Glutamatergic neuron (in vitro differentiated cells): Measurements from ENCODE around the gene GTF3C6. TPM values are rescaled to one million over a fixed set of nuclear protein-coding genes. Genes with fewer than 3 reads are reported as not detected.

ENCODE experiments used
- DNase-seq: peaks from one replicate; pipeline ENCODE4 v3.0.0; 2022
- H3K27ac Mint-ChIP-seq: one replicate; pipeline ENCODE4 v1.8.0; 2020; ENCODE audit warnings: mild to moderate bottlenecking, mixed read lengths, inconsistent platforms; ENCODE audit not compliant: unreplicated experiment
- H3K27me3 Mint-ChIP-seq: one replicate; pipeline ENCODE4 v1.8.0; 2020; ENCODE audit warnings: mild to moderate bottlenecking, moderate library complexity, mixed read lengths, inconsistent platforms; ENCODE audit not compliant: unreplicated experiment
- H3K36me3 Mint-ChIP-seq: one replicate; pipeline ENCODE4 v1.8.0; 2020; ENCODE audit warnings: mild to moderate bottlenecking, mixed read lengths, inconsistent platforms; ENCODE audit not compliant: unreplicated experiment
- H3K4me1 Mint-ChIP-seq: one replicate; pipeline ENCODE4 v1.8.0; 2020; ENCODE audit warnings: mild to moderate bottlenecking, low read depth, mixed read lengths, inconsistent platforms; ENCODE audit not compliant: unreplicated experiment
- H3K4me3 Mint-ChIP-seq: one replicate; pipeline ENCODE4 v1.8.0; 2020; ENCODE audit warnings: mild to moderate bottlenecking, mixed read lengths, inconsistent platforms; ENCODE audit not compliant: unreplicated experiment
- H3K9me3 Mint-ChIP-seq: one replicate; pipeline ENCODE4 v1.8.0; 2020; ENCODE audit warnings: mild to moderate bottlenecking, moderate library complexity, mixed read lengths, inconsistent platforms; ENCODE audit not compliant: unreplicated experiment
- CTCF ChIP-seq: fragments of 200-600 bp; sonication (generic); IDR thresholded peaks from one replicate; pipeline ENCODE4 v1.5.0; 2021; ENCODE audit not compliant: partially characterized antibody, unreplicated experiment
- total RNA-seq: library from RNA; stranded (reverse); fragmentation: NEBNext Ultra II Directional; extraction: Animal tissue kit (Norgen Biotek cat#: 25700); gene quantifications from one replicate; pipeline ENCODE4 v1.2.1, GENCODE V29; 2021; ENCODE audit not compliant: unreplicated experiment

GTF3C6 gene
- total RNA-seq, 1 donor from 2014 or later = 56.1 TPM

GRCh38 chr6:110938171-110938570 is 20.3 kb upstream of the GTF3C6 start:
- H3K36me3 Mint-ChIP-seq = no peaks in the 10 kb centered on the region
- no peaks in the 10 kb centered on the region for H3K27me3 Mint-ChIP-seq
- no peak overlapping the region for H3K4me3 Mint-ChIP-seq
- DNase-seq = no peak
- TF ChIP-seq CTCF = no peak
- H3K4me1 Mint-ChIP-seq = no peaks in the 10 kb centered on the region
- no peak overlapping the region for H3K27ac Mint-ChIP-seq
- peaks cover 4% of the 10 kb centered on the region for H3K9me3 Mint-ChIP-seq

- Mint-ChIP-seq H3K4me1 (no peaks in the 10 kb centered on the region), H3K4me3 (no peak overlapping the region), H3K36me3 (no peaks in the 10 kb centered on the region), H3K27me3 (no peaks in the 10 kb centered on the region), H3K27ac (no peak overlapping the region), H3K9me3 (peaks cover 4% of the 10 kb centered on the region)
- no peak for DNase-seq
- TF ChIP-seq CTCF = no peak
Measured at GRCh38 chr6:110939429-110940200, 18.9 kb upstream of the GTF3C6 start.

- Mint-ChIP-seq H3K27ac (no peak overlapping the region), H3K9me3 (peaks cover 4% of the 10 kb centered on the region), H3K27me3 (no peaks in the 10 kb centered on the region), H3K4me1 (no peaks in the 10 kb centered on the region), H3K36me3 (no peaks in the 10 kb centered on the region), H3K4me3 (no peak overlapping the region)
- no peak for TF ChIP-seq CTCF
- no peak for DNase-seq
Measured at GRCh38 chr6:110944681-110945151, 13.8 kb upstream of the GTF3C6 start.

DNA sequence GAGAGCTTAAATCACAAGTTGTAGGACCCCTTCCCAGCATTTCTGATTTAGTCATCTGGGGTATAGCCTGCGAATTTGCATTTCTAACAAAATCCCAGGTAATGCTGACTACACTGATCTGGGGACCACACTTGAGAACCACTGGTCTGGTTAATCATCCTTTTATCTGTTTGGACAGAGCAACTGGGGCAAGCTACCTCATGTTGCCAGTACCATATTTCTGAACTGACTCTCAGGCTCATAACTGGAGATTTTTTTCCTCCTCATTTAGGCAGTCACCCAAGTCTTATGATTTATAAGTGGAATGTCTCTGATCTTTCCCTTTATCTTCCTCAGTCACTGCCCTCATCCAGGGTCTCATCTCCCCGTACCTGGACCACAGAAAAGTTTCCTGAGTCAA is 12.0 kb upstream of the GTF3C6 start:
- Mint-ChIP-seq H3K9me3 (no peaks in the 10 kb centered on the region), H3K4me3 (no peak overlapping the region), H3K27ac (no peak overlapping the region), H3K36me3 (no peaks in the 10 kb centered on the region), H3K4me1 (no peaks in the 10 kb centered on the region), H3K27me3 (no peaks in the 10 kb centered on the region)
- no peak for TF ChIP-seq CTCF
- no peak for DNase-seq

GRCh38 chr6:110949679-110950285 is 8.7 kb upstream of the GTF3C6 start:
- H3K9me3 Mint-ChIP-seq = no peaks in the 10 kb centered on the region
- DNase-seq = no peak
- H3K4me3 Mint-ChIP-seq = no peak overlapping the region
- H3K4me1 Mint-ChIP-seq = no peaks in the 10 kb centered on the region
- TF ChIP-seq CTCF = peak; percentile 62
- H3K27ac Mint-ChIP-seq = no peak overlapping the region
- no peaks in the 10 kb centered on the region for H3K27me3 Mint-ChIP-seq
- H3K36me3 Mint-ChIP-seq = no peaks in the 10 kb centered on the region
